CD4-positive, alpha-beta T cell treated with Interleukin-6 for 4 hours (primary cell): ENCODE measurements around the gene TUFT1.
"Not testable (repeated sequence)": the region's sequence is repeated elsewhere in the genome, so short reads cannot be mapped to it uniquely, and the experiment has no call there.

Experiments
- DNase-seq: peaks from one replicate; pipeline ENCODE4 v3.0.0-alpha.2; 2020; ENCODE audit warnings: mixed read lengths

Gene TUFT1

DNA sequence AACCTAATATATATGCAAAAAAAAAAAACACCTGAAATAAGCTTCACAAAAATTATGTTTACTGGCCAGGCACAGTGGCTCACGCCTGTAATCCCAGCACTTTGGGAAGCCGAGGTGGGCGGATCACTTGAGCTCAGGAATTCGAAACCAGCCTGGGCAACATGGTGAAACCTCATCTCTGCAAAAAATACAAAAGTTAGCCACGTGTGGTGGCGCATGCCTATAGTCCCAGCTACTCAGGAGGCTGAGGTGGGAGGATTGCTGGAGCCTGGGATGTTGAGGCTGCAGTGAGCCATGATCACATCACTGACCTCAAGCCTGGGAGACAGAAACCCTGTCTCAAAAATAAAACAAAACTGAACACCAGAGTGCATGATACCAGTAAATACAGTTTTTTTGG lies 78.9 kb downstream of the TUFT1 start:
- DNase-seq = not testable (repeated sequence)

DNA sequence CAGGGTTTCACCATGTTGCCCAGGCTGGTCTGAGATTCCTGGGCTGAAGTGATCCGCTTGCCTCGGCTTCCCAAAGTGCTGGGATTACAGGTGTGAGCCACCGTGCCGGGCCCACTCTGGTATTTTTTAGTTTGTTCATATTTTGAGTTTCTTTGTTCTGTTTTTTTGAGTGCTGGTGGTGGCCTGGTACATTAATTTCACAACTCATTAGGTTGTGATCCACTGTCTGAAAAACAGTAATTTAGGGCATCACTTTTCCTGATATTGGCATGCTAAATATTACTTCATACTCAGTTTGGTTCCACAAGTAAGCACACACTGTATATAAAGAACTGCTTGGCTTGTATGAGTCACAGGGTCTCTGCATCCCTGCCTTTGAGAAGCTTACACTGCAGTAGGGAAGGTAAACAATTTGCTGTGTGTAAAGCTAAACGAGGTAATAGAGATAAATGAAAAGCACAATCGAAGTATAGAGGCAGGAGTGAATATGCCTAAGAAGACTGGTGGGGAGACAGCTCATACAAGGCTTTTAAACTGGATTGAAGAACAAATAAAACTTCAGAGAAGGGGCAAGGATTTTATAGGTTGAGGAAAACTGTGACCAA lies 79.5 kb downstream of the TUFT1 start:
- DNase-seq = no peak

DNA sequence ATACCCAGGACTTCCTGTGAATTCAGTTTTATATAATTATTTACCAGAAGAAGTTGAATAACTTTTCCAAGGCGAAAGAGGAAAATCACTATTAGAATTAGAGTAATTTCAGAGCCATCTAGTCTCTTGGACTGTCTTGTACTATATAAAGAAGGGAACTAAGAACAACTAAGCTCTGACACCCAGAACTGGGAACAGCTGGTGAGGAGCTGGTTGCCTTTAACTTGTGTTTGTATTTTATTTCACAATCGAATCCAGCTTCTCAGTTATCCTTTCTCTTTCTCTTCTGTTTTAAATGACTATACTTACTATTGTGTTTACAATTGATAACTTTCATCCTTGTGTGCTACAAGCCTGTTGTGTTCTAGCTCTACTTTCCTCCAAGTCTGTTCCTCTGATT lies 80.2 kb downstream of the TUFT1 start:
- no peak for DNase-seq

DNA sequence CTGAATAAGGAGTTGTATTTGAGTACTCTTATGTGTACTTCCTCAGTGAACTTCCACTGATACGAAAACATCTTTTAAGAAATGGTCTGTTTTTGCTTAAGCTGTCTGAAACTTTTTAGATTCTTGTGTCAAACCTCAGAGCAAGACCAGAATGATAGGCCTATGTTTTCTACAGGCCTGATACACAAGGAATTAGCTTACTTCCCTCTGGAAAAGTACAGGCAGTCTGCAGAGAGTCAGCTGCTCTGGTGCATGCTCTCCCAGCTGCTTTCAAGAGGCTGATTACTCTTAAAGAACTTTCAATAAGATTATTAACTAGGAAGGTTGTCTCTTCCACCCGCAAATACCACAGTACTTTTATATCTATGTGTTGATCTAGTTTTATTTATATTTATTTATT lies 81.2 kb downstream of the TUFT1 start:
- DNase-seq = no peak

GRCh38 chr1:151624783-151625182 lies 84.7 kb downstream of the TUFT1 start:
- DNase-seq = no peak

- DNase-seq = no peak
These were observed 86.7 kb downstream of the TUFT1 start for GRCh38 chr1:151626740-151627334.

- no peak for DNase-seq
These were observed 89.2 kb downstream of the TUFT1 start for GRCh38 chr1:151629278-151629677.
